ENCODE results near the gene UTP14A. TPM values are rescaled to one million over a fixed set of nuclear protein-coding genes. Genes with fewer than 3 reads are reported as not detected.

UTP14A gene
- total RNA-seq, 1 experiment from 2014 or later: 55.4 TPM

DNA sequence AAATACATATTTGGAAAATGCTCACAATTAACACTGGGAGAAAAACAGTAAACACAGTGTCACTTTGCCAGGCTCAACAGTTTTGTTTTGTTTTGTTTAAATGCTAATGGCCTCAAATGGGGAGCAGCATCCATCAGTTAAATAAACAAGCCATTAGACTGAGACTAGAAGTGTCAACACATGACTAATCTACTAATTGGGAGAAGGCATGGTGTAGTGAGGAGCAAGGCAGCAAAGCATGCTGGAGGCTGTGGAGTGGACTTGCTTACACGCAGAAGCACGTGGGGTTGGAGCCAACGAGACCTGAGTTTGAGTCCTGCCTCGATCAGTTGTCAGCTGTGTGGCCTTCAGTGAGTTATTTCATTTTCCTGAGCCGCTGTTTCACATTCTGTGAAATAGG, 29.0 kb downstream of the UTP14A start:
- ChIA-PET CTCF (no interaction called here), POLR2A (ENCODE audit: unreplicated experiment) (no interaction called here)
- H3K9me2 ChIP-seq (ENCODE audit: insufficient read depth): no peaks in the 10 kb centered on the region
- no peaks in the 10 kb centered on the region for H3K36me3 ChIP-seq (ENCODE audit: low read depth)
- TF ChIP-seq, protein P1, sequence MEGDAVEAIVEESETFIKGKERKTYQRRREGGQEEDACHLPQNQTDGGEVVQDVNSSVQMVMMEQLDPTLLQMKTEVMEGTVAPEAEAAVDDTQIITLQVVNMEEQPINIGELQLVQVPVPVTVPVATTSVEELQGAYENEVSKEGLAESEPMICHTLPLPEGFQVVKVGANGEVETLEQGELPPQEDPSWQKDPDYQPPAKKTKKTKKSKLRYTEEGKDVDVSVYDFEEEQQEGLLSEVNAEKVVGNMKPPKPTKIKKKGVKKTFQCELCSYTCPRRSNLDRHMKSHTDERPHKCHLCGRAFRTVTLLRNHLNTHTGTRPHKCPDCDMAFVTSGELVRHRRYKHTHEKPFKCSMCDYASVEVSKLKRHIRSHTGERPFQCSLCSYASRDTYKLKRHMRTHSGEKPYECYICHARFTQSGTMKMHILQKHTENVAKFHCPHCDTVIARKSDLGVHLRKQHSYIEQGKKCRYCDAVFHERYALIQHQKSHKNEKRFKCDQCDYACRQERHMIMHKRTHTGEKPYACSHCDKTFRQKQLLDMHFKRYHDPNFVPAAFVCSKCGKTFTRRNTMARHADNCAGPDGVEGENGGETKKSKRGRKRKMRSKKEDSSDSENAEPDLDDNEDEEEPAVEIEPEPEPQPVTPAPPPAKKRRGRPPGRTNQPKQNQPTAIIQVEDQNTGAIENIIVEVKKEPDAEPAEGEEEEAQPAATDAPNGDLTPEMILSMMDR (conservative IDR thresholded peaks at IDR 0.05): no peak
- no peak for TF ChIP-seq EZH2 (IDR thresholded peaks at IDR 0.05; ENCODE audit: low read depth)
- H3K79me2 ChIP-seq (ENCODE audit: low read depth): no peaks in the 10 kb centered on the region
- H3K4me2 ChIP-seq: no peak overlapping the region
- BruUV-seq (replicated peaks): no TSS peak
- DNase-seq: no peak
- H3K27me3 ChIP-seq (ENCODE audit: insufficient read depth, low read depth): peaks cover 42% of the 10 kb centered on the region
- H3K27ac ChIP-seq: no peak overlapping the region
- no peaks in the 10 kb centered on the region for H3K4me1 ChIP-seq (replicated peaks; ENCODE audit: insufficient read depth)
- H3K9me3 ChIP-seq (ENCODE audit: insufficient read depth, low read depth): no peaks in the 10 kb centered on the region
- H3F3A ChIP-seq (ENCODE audit: insufficient read depth, low read depth): peaks cover 14% of the 10 kb centered on the region
- no peak overlapping the region for H2AFZ ChIP-seq
- H3K4me3 ChIP-seq: no peak overlapping the region
- H4K20me1 ChIP-seq (ENCODE audit: insufficient read depth): no peaks in the 10 kb centered on the region
- intact Hi-C loops (cut with micrococcal nuclease; ENCODE audit: unreplicated experiment): no loop called here

DNA sequence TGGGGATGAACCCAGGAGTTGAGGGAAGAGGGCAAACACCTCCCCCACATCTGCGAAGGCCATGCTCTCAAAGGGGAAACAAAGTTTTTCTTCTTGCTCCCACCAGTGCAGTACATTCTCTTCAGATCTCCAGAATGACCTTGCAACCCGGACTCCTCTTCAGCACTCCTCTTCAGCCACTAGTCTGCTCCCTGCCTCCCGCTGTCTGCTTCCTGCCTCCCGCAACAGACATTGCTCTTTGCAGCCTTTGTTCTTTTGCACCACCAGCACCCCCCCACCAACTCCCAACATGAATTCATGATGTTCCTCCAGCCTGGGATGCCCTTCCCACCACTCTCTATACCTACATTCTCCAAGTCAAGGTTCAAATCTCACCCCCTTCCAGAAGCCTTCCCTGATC, 32.1 kb downstream of the UTP14A start:
- Histone ChIP-seq H3F3A (ENCODE audit: insufficient read depth, low read depth) (no peaks in the 10 kb centered on the region), H3K9me3 (ENCODE audit: insufficient read depth, low read depth) (no peaks in the 10 kb centered on the region), H3K4me1 (replicated peaks; ENCODE audit: insufficient read depth) (no peaks in the 10 kb centered on the region), H3K27ac (no peak overlapping the region), H3K36me3 (ENCODE audit: low read depth) (no peaks in the 10 kb centered on the region), H3K4me3 (no peak overlapping the region), H3K27me3 (ENCODE audit: insufficient read depth, low read depth) (peaks cover 48% of the 10 kb centered on the region), H3K9me2 (ENCODE audit: insufficient read depth) (no peaks in the 10 kb centered on the region), H3K4me2 (no peak overlapping the region), H3K79me2 (ENCODE audit: low read depth) (no peaks in the 10 kb centered on the region), H4K20me1 (ENCODE audit: insufficient read depth) (no peaks in the 10 kb centered on the region), H2AFZ (no peak overlapping the region)
- TF ChIP-seq, protein P1 (conservative IDR thresholded peaks at IDR 0.05): no peak
- TF ChIP-seq EZH2 (IDR thresholded peaks at IDR 0.05; ENCODE audit: low read depth): no peak
- no peak for DNase-seq
- POLR2A ChIA-PET (ENCODE audit: unreplicated experiment): interaction anchor here (0.6 kb wide), 1 partner anchor 245 kb away, joined by 4 read pairs; no protein-coding TSS in a partner anchor
- BruUV-seq (replicated peaks): no TSS peak
- CTCF ChIA-PET: no interaction called here
- intact Hi-C loops (cut with micrococcal nuclease; ENCODE audit: unreplicated experiment): no loop called here

DNA sequence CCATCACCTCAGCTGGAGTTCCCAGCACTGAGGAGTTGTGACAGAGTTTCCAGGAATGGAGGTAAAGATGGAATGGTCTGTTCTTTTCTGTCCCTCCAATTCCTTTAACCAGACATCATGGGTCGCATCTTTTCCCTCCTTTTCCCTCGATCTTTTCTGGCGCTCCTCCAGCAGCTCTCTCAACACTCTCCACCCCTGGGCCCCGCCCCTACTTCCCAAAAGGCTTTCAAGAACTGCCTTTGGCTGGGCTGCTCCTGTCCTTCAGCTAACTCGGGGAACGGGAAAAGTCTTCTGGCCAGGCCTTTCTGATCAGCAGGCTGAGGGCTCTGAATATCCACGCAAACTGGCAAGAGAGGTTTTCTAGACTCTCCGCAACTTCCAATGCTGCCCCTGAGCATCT, 34.0 kb downstream of the UTP14A start:
- BruUV-seq (replicated peaks): no TSS peak
- DNase-seq: no peak
- Histone ChIP-seq H3K4me2 (no peak overlapping the region), H3K4me1 (replicated peaks; ENCODE audit: insufficient read depth) (no peaks in the 10 kb centered on the region), H3K4me3 (no peak overlapping the region), H3K9me3 (ENCODE audit: insufficient read depth, low read depth) (no peaks in the 10 kb centered on the region), H3F3A (ENCODE audit: insufficient read depth, low read depth) (no peaks in the 10 kb centered on the region), H3K27me3 (ENCODE audit: insufficient read depth, low read depth) (peaks cover 37% of the 10 kb centered on the region), H3K79me2 (ENCODE audit: low read depth) (no peaks in the 10 kb centered on the region), H3K36me3 (ENCODE audit: low read depth) (no peaks in the 10 kb centered on the region), H3K9me2 (ENCODE audit: insufficient read depth) (no peaks in the 10 kb centered on the region), H2AFZ (no peak overlapping the region), H3K27ac (no peak overlapping the region), H4K20me1 (ENCODE audit: insufficient read depth) (no peaks in the 10 kb centered on the region)
- TF ChIP-seq EZH2 (IDR thresholded peaks at IDR 0.05; ENCODE audit: low read depth): no peak
- TF ChIP-seq, protein P1 (conservative IDR thresholded peaks at IDR 0.05): no peak
- POLR2A ChIA-PET (ENCODE audit: unreplicated experiment): no interaction called here
- intact Hi-C loops (cut with micrococcal nuclease; ENCODE audit: unreplicated experiment): no loop called here
- CTCF ChIA-PET: no interaction called here

Measured in PC-9 (cell line).